Peyer's patch (tissue), 4 donors: ENCODE measurements around the gene TMEM170A. TPM values are rescaled to one million over a fixed set of nuclear protein-coding genes. Genes with fewer than 3 reads are reported as not detected.

Experiments used
- DNase-seq, 3 donors: peaks; one replicate each; pipeline ENCODE4 v3.0.0-alpha.2; 2017 to 2019
- H3K27ac ChIP-seq, 4 donors: fragments of 200-600 bp; sonication (generic); one replicate each; pipeline ENCODE4 v1.5.1; 2016 to 2019
- H3K27me3 ChIP-seq, 2 donors: fragments of 200-600 bp; sonication (generic); one replicate each; pipeline ENCODE4 v1.5.1; 2019
- H3K36me3 ChIP-seq, 3 donors: fragments of 200-600 bp; sonication (generic); one replicate each; pipeline ENCODE4 v1.5.1; 2016 to 2019
- H3K4me1 ChIP-seq, 4 donors: fragments of 200-600 bp; sonication (generic); one replicate each; pipeline ENCODE4 v1.5.1; 2016 to 2019
- H3K4me3 ChIP-seq, 4 donors: fragments of 200-600 bp; sonication (generic); 1 replicate in 3 of 4; 2 replicates in 1 of 4; pipeline ENCODE4 v1.5.1; 2016 to 2019; ENCODE audit warnings: mild to moderate bottlenecking in 1 of 4
- H3K9me3 ChIP-seq, 4 donors: fragments of 200-600 bp; sonication (generic); one replicate each; pipeline ENCODE4 v1.5.1; 2016 to 2019; ENCODE audit warnings: mild to moderate bottlenecking in 1 of 4
- CTCF ChIP-seq, 6 experiments: fragments of 450-650 bp in 4 of 6; fragments of 200-600 bp in 2 of 6; sonication (generic) in 1 of 6; IDR thresholded peaks; one replicate each; pipeline ENCODE4 v1.5.1; 2017 to 2019; ENCODE audit warnings: antibody characterized with exemption in 6 of 6, mild to moderate bottlenecking in 3 of 6, moderate library complexity in 1 of 6
- POLR2A ChIP-seq, 2 donors: fragments of 450-650 bp; IDR thresholded peaks; one replicate each; pipeline ENCODE4 v1.5.1; 2017; ENCODE audit warnings: antibody characterized with exemption in 2 of 2, mild to moderate bottlenecking in 2 of 2, moderate library complexity in 2 of 2
- total RNA-seq, 4 donors: library from RNA; depleted of rRNA; stranded (reverse); fragments of >200 nt; gene quantifications; one replicate each; pipeline ENCODE4 v1.1.0, GENCODE V29; 2016

Gene TMEM170A
- total RNA-seq, 4 donors from 2014 or later: 37.1 to 95.1 (median 62.8) TPM

- Histone ChIP-seq H3K9me3 (no peaks in the 10 kb centered on the region), H3K36me3 (no peaks in the 10 kb centered on the region), H3K4me3 (no peak overlapping the region), H3K27ac (no peak overlapping the region), H3K4me1 (peaks cover 0 to 12% (median 0%) of the 10 kb centered on the region in 4 donors), H3K27me3 (no peaks in the 10 kb centered on the region)
- TF ChIP-seq CTCF (IDR thresholded peaks at IDR 0.05) (no peak), POLR2A (IDR thresholded peaks at IDR 0.05) (no peak)
- no peak for DNase-seq
Observed at GRCh38 chr16:75483222-75483621, 18.7 kb upstream of the TMEM170A start.

GRCh38 chr16:75482434-75483205 is 18.1 kb upstream of the TMEM170A start:
- no peak for TF ChIP-seq CTCF (IDR thresholded peaks at IDR 0.05)
- no peak for TF ChIP-seq POLR2A (IDR thresholded peaks at IDR 0.05)
- H3K27ac ChIP-seq: no peak overlapping the region
- no peak for DNase-seq
- H3K36me3 ChIP-seq: no peaks in the 10 kb centered on the region
- no peaks in the 10 kb centered on the region for H3K27me3 ChIP-seq
- no peaks in the 10 kb centered on the region for H3K9me3 ChIP-seq
- H3K4me1 ChIP-seq: peaks cover 0 to 12% (median 0%) of the 10 kb centered on the region in 4 donors
- no peak overlapping the region for H3K4me3 ChIP-seq

- H3K27ac ChIP-seq: no peak overlapping the region
- DNase-seq: no peak
- H3K4me3 ChIP-seq: no peak overlapping the region
- H3K9me3 ChIP-seq: no peaks in the 10 kb centered on the region
- no peaks in the 10 kb centered on the region for H3K36me3 ChIP-seq
- no peaks in the 10 kb centered on the region for H3K27me3 ChIP-seq
- TF ChIP-seq CTCF (IDR thresholded peaks at IDR 0.05) (no peak), POLR2A (IDR thresholded peaks at IDR 0.05) (no peak)
- peaks cover 0 to 6% (median 0%) of the 10 kb centered on the region in 4 donors for H3K4me1 ChIP-seq
Observed at GRCh38 chr16:75481475-75481874, 17.0 kb upstream of the TMEM170A start.

GRCh38 chr16:75479421-75479990 is 15.0 kb upstream of the TMEM170A start:
- no peaks in the 10 kb centered on the region for H3K27me3 ChIP-seq
- no peak for DNase-seq
- H3K9me3 ChIP-seq: no peaks in the 10 kb centered on the region
- H3K4me3 ChIP-seq: no peak overlapping the region
- H3K36me3 ChIP-seq: no peaks in the 10 kb centered on the region
- H3K27ac ChIP-seq: no peak overlapping the region
- no peaks in the 10 kb centered on the region for H3K4me1 ChIP-seq
- TF ChIP-seq CTCF (IDR thresholded peaks at IDR 0.05): no peak
- no peak for TF ChIP-seq POLR2A (IDR thresholded peaks at IDR 0.05)

- Histone ChIP-seq H3K4me1 (no peaks in the 10 kb centered on the region), H3K27me3 (no peaks in the 10 kb centered on the region), H3K4me3 (no peak overlapping the region), H3K27ac (no peak overlapping the region), H3K9me3 (no peaks in the 10 kb centered on the region), H3K36me3 (no peaks in the 10 kb centered on the region)
- no peak for DNase-seq
- no peak for TF ChIP-seq POLR2A (IDR thresholded peaks at IDR 0.05)
- TF ChIP-seq CTCF (IDR thresholded peaks at IDR 0.05): no peak
Observed at GRCh38 chr16:75478480-75479345, 14.2 kb upstream of the TMEM170A start.
